Astrocyte (in vitro differentiated cells and primary cell): ENCODE results near the gene HMCN2. TPM values are rescaled to one million over a fixed set of nuclear protein-coding genes. Genes with fewer than 3 reads are reported as not detected.

Source experiments
- DNase-seq: peaks from one replicate; pipeline ENCODE4 v3.0.0-alpha.2; 2010; ENCODE audit warnings: low read depth
- FAIRE-seq: peaks from 2 replicates; lab custom pipeline; 2011; peaks lifted over from hg19 to GRCh38; lab: Jason Lieb, UNC
- H2AFZ ChIP-seq: 2 replicates; pipeline ENCODE4 v1.6.0; 2012; ENCODE audit warnings: low read depth, low read length, inconsistent platforms
- H3K27ac ChIP-seq: 2 replicates; pipeline ENCODE4 v1.5.1; 2011; ENCODE audit warnings: low read depth, low read length, inconsistent platforms
- H3K27me3 ChIP-seq: 2 replicates; pipeline ENCODE4 v1.6.0; 2011; ENCODE audit warnings: low read length, inconsistent platforms; ENCODE audit not compliant: insufficient read depth
- H3K36me3 ChIP-seq: 2 replicates; pipeline ENCODE4 v1.5.1; 2011; ENCODE audit warnings: low read length, inconsistent platforms; ENCODE audit not compliant: insufficient read depth
- H3K4me1 ChIP-seq: 2 replicates; pipeline ENCODE4 v1.5.1; 2011; ENCODE audit warnings: low read length, inconsistent platforms; ENCODE audit not compliant: insufficient read depth
- H3K4me2 ChIP-seq: 2 replicates; pipeline ENCODE4 v1.6.0; 2012; ENCODE audit warnings: low read length, inconsistent platforms
- H3K4me3 ChIP-seq: 2 replicates; pipeline ENCODE4 v1.5.1; 2011; ENCODE audit warnings: low read depth, mild to moderate bottlenecking, low read length, inconsistent platforms; ENCODE audit not compliant: insufficient read depth
- H3K79me2 ChIP-seq: 2 replicates; pipeline ENCODE4 v1.6.0; 2012; ENCODE audit warnings: mild to moderate bottlenecking, low read length, inconsistent platforms; ENCODE audit not compliant: insufficient read depth
- H3K9ac ChIP-seq: 2 replicates; pipeline ENCODE4 v1.6.0; 2012; ENCODE audit warnings: mild to moderate bottlenecking, low read length, inconsistent platforms
- H3K9me3 ChIP-seq: 2 replicates; pipeline ENCODE4 v1.5.1; 2012; ENCODE audit warnings: low read depth, mild to moderate bottlenecking, low read length, inconsistent platforms; ENCODE audit not compliant: insufficient read depth
- H4K20me1 ChIP-seq: 2 replicates; pipeline ENCODE4 v1.6.0; 2012; ENCODE audit warnings: low read length, inconsistent platforms; ENCODE audit not compliant: insufficient read depth
- H3K27ac Mint-ChIP-seq: one replicate; pipeline ENCODE4 v1.8.0; 2021; ENCODE audit warnings: mild to moderate bottlenecking, mixed read lengths; ENCODE audit not compliant: unreplicated experiment
- H3K27me3 Mint-ChIP-seq: one replicate; pipeline ENCODE4 v1.8.0; 2021; ENCODE audit warnings: low read depth, mixed read lengths; ENCODE audit not compliant: unreplicated experiment
- H3K36me3 Mint-ChIP-seq: one replicate; pipeline ENCODE4 v1.8.0; 2021; ENCODE audit warnings: low read depth, mixed read lengths; ENCODE audit not compliant: unreplicated experiment
- H3K4me1 Mint-ChIP-seq: one replicate; pipeline ENCODE4 v1.8.0; 2021; ENCODE audit warnings: low read depth, mixed read lengths; ENCODE audit not compliant: unreplicated experiment
- H3K4me3 Mint-ChIP-seq: one replicate; pipeline ENCODE4 v1.8.0; 2021; ENCODE audit warnings: mild to moderate bottlenecking, moderate library complexity, mixed read lengths; ENCODE audit not compliant: unreplicated experiment
- H3K9me3 Mint-ChIP-seq: one replicate; pipeline ENCODE4 v1.8.0; 2021; ENCODE audit warnings: mild to moderate bottlenecking, mixed read lengths; ENCODE audit not compliant: unreplicated experiment
- EZH2 ChIP-seq: IDR thresholded peaks from 2 replicates; pipeline ENCODE4 v1.6.1; 2012; ENCODE audit warnings: mild to moderate bottlenecking, low read length, inconsistent platforms; ENCODE audit not compliant: insufficient read depth
- total RNA-seq: library from RNA; stranded (reverse); gene quantifications from 2 replicates; pipeline ENCODE4 v1.2.1, GENCODE V29; 2021
- TF ChIP-seq, protein P1 (sequence below): IDR thresholded peaks from 2 replicates; pipeline ENCODE4 v1.5.1; 2011; ENCODE audit warnings: low read depth, mild to moderate bottlenecking, inconsistent platforms, low read length, moderate library complexity; ENCODE audit not compliant: insufficient read depth

The HMCN2 gene
- total RNA-seq, 1 donor from 2014 or later, result 1.6 TPM

DNA sequence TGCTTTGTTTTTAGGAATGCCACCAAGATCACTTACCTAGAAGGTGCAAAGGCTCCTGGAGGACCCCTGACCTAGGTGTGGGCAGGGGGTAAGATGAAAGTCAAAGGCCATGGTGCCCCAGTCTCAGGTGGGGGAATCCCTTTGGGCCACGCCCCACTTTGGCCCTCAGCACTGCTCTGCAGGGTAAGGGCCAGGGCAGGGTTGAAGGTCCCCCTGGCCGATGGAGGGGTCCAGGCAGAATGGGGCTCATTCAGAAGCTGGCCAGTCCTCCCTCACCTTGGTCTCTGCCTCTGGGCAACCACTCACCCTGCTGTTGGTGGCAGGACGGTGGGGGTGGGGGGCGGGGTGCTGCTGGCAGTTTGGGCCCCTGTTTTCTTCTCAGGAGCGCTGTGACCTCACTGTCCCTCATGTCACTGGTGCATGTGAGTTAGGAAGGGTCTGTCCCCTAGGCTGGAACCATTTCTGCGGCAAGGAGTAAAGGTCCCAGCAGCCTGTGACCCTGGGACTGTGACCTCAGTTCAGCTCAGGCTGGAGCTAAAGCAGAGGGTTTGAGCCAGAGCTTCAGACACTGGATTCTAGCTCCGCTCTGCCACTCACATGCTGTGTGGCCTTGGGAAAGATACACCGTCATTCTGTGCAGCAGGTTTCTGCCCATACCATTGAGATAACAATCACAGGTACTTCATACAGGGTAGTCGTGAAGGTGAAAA, 177.3 kb downstream of the HMCN2 start:
- FAIRE-seq (no peak), DNase-seq (no peak)
- Mint-ChIP-seq H3K27me3 (peaks cover 3% of the 10 kb centered on the region), H3K4me1 (peaks cover 20% of the 10 kb centered on the region), H3K4me3 (no peak overlapping the region), H3K27ac (no peak overlapping the region), H3K9me3 (peaks cover 12% of the 10 kb centered on the region), H3K36me3 (no peaks in the 10 kb centered on the region)
- H3K79me2 ChIP-seq, result no peaks in the 10 kb centered on the region
- no peaks in the 10 kb centered on the region for H3K36me3 ChIP-seq
- H3K27ac ChIP-seq, result no peak overlapping the region
- no peak overlapping the region for H3K4me3 ChIP-seq
- peaks cover 22% of the 10 kb centered on the region for H3K4me1 ChIP-seq
- peaks cover 4% of the 10 kb centered on the region for H3K9me3 ChIP-seq
- peaks cover 8% of the 10 kb centered on the region for H3K27me3 ChIP-seq
- no peak for TF ChIP-seq EZH2
- TF ChIP-seq, protein P1, sequence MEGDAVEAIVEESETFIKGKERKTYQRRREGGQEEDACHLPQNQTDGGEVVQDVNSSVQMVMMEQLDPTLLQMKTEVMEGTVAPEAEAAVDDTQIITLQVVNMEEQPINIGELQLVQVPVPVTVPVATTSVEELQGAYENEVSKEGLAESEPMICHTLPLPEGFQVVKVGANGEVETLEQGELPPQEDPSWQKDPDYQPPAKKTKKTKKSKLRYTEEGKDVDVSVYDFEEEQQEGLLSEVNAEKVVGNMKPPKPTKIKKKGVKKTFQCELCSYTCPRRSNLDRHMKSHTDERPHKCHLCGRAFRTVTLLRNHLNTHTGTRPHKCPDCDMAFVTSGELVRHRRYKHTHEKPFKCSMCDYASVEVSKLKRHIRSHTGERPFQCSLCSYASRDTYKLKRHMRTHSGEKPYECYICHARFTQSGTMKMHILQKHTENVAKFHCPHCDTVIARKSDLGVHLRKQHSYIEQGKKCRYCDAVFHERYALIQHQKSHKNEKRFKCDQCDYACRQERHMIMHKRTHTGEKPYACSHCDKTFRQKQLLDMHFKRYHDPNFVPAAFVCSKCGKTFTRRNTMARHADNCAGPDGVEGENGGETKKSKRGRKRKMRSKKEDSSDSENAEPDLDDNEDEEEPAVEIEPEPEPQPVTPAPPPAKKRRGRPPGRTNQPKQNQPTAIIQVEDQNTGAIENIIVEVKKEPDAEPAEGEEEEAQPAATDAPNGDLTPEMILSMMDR, result no peak
- no peak overlapping the region for H3K9ac ChIP-seq
- H2AFZ ChIP-seq, result no peak overlapping the region
- no peak overlapping the region for H3K4me2 ChIP-seq
- no peaks in the 10 kb centered on the region for H4K20me1 ChIP-seq

DNA sequence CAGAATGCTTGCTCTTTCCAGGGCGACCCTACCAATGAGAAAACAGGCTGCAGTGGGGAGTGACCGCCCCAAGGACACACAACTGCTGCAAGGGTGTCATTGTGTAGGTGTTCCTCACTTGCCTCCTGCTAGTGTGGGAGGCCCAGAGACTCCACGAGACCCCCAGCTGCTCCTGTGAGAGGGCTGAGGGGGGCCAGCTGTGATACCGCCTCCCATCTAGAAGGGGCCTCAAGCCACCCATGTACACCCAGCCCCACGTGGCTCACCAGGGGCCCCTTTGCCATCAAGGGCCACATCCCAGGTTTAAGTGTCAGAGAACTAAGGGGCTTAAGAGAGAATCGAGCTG, 177.9 kb downstream of the HMCN2 start:
- FAIRE-seq, result no peak

More for the DNA sequence above, 177.9 kb downstream of the HMCN2 start:
- Histone ChIP-seq H3K36me3 (no peaks in the 10 kb centered on the region), H3K9me3 (peaks cover 4% of the 10 kb centered on the region), H3K4me2 (no peak overlapping the region), H3K27me3 (peaks cover 8% of the 10 kb centered on the region), H3K4me3 (no peak overlapping the region), H3K79me2 (no peaks in the 10 kb centered on the region), H2AFZ (no peak overlapping the region), H4K20me1 (no peaks in the 10 kb centered on the region), H3K27ac (no peak overlapping the region), H3K9ac (no peak overlapping the region), H3K4me1 (peaks cover 22% of the 10 kb centered on the region)
- Mint-ChIP-seq H3K27me3 (peaks cover 2% of the 10 kb centered on the region), H3K4me1 (peaks cover 24% of the 10 kb centered on the region), H3K27ac (no peak overlapping the region), H3K36me3 (peaks cover 3% of the 10 kb centered on the region), H3K9me3 (peaks cover 12% of the 10 kb centered on the region), H3K4me3 (peak overlapping the region; percentile 60)
- no peak for TF ChIP-seq EZH2
- TF ChIP-seq, protein P1, result no peak
- DNase-seq, result no peak
